Glomerular visceral epithelial cell (primary cell): ENCODE results near the gene ALDOC.

Source experiments
- DNase-seq: peaks from one replicate; pipeline ENCODE4 v3.0.0-alpha.2; 2016; ENCODE audit errors: extremely low spot score

Gene ALDOC

DNA sequence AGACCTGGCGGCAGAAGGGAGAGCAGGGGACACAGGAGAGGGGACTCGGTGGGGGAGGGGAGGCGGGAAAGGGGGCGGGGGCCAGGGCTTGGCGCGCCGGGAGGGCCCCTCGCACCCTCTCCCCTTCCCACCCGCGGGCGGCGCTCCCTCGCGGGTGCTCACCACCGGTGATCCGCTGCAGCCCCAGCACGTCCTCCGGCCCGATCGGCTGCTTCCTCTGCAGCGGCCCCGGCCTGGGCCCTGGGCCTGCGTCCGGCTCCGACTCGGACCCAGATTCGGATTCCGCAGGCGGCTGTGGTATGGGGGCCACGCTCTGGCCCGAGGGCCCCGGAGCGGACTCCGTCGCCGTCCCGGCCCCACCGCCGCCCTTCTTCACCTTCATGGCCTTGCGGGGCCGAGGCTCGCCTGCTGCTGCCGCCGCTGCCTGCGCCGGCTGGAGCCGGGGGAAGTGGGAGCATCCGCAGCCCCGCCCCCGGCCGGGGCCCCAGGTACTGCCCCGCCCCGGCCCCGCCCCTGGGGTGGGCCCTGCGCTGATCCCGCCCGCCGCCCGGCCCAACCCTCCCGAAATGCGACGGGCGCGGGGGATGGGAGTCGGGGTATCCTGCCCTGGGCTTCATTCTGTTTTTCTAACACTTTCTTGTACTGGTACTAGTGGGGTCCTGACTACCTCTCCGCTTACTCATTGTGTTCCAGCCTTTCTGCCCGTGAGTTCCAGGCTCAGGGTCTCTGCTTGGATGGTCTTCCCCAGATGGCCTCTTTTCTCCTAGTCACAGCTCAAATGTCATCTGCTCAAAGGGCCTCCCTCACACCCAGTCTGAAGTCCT is 24.3 kb downstream of the ALDOC start, which contains the start of gene UNC119:
TSS of gene UNC119 (minus strand) at position 449 of the 824 bp plus-strand sequence. CDS start at position 382, 67 bp downstream.
- peak; percentile 80 for DNase-seq

DNA sequence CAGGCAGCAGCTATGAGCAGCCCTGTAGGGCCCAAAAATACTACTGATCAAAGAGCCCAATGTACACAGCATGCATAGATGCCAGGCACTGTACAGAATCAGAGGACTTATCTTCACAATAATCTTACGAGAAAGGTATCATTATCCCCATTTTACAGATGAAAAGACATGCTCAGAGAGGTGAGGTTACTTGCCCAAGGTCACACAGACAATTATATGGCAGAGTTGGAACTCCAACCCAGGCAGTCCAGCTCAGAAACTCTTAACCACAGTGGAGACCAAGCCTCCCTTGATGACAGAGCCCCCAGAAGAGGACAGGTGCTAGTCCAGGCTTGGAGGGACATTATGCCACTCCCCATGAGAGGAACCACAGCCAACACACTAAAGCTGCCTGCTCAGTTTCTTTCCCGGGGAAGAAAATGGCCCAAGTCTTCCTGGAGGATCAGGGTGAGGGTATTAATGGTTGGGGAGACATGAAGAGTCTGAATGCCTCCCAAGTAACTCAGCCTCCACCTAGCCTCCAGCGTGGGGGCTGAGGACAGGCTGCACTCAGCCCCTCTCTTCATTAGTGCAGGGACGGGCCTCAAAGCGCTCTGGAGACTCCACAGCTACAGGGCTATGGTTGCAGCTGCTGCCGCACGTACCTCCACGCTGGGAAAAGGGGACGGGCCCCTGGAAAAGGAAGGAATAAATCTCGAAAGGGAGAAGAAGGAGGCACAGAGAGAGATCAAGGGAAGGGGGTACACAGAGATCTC is 25.1 kb downstream of the ALDOC start:
- no peak for DNase-seq

DNA sequence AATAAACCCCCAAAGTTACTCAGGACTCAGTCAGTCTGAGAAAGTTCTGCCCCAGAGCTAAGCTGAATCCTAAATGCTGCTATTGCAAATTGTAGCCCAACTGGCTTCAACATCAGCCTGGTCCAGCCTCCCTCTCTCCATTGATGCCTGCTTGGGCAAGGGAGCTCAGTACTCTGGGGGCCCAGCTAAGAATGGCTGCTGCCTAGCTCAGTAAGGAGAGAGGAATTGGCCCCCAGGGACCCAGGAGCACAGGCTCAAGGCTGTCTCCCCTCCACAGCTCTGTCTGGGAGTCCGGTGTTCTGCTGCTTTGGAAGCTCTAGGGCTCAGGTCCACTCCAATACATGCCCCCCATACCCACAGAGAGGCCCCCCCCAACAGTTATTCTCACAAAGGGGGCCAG is 25.8 kb downstream of the ALDOC start:
- DNase-seq: no peak

DNA sequence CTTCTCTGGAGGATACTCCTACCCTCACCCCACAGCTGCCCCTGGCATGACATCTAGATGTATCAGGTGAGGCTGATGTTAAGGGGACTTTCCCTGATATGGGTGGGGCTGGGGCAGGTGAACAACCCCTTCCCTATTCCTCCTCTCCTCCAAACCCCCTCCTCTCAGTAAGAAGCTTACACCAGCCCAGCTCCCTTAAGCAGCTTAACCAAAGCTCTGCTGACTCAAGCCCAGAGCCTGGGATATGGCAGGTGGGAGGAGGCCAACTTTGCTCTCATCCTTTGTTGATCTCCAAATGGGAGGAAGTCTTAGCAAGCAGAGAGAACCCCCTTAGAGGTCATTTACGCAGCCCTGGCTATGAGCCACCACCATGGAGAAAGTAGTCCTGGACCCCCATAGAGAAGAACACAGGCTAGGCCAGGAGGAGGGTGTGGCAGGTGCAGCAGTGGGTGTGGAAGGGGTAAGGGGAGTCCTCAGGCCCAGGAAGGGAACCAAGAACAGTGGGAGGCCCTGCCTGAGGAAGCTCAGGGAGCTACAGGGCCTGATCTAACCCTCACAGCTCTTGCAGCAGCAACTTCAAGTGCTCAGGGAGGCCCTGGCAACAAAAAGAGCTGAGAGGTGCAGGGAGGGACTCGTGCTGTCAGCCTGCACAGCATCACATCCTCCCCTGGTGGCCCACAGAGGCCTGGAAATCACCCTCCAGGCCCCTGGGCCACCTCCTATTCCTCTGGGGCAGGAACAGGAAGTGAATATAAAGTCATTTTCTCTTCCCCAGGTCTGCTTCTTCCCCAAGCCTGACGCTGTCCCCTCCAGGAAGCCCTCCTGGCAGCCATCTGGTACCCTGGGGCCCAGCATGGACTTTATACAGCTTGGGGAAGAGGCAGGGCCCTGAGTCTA is 27.2 kb downstream of the ALDOC start:
- DNase-seq: no peak

DNA sequence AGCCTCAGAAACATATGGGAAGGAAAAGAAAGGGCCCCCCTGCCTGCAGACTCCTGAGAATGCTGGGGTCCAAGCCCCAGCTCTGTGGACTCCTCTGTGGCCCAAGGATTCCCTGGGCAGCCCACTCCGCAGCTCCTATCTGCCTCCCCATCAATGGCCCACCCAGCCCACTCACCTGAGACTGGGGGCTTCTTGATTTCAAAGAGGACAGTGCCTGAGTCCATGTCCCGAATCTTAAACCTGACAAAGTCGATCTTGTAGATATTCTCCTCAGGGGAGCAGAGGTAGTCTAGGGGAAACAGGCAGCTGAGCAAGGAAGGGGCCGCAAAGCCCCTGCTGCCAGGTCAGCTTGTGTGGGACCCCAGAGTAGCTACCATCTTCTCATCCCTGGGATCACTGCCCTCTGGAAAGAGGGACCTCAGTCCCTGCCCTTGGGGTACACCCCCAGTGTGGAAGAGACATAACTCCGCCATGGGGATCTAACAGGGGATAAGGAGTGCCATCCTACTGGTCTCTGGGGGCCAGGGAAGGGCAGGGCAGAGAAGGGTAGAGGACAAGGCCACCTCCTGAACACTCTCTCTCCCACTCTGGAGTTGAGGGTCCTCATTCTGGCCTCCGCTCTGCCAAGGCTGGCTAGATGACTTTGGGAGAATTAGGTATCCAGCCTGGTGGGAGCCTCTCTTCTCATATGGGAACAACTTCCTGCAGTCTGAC is 28.1 kb downstream of the ALDOC start:
- DNase-seq: no peak

DNA sequence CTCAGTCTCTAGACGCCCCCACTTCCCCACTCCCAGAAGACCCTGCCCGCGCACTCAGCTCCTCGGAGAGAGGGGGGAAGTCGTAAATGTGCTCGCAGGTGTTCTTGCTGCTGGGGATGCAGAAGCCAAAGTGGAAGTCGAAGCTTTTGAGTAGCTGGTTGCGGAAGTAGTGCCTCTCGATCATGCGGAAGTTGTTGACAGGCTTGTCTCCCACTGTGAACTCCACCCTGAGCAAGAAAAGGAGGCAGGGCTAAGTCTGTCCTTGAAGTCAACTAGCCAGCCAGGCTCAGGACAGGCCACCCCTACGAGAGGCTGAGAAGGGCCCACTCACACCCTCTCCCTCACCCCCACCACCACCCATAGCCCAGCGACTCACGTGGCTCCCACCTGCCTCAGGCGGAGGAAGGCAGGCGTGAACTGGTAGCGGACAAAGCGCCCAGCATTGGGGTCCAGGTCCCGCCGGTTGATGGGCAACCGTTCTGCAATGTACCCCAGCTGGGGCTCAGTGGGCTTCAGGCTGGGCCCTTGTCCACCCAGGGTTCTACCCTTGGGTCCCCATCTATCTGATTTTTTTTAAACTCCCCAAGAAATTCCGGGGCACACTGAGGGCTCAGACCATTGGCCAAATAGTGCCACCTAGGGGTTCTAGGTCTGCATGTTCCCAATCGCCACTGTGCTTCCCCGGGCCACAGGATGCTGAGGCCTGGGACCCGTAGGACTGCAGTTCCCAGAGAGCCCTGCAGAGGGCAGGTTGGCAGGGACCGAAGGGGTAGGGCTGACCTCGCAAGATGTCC is 28.9 kb downstream of the ALDOC start:
- DNase-seq: peak; percentile 73

DNA sequence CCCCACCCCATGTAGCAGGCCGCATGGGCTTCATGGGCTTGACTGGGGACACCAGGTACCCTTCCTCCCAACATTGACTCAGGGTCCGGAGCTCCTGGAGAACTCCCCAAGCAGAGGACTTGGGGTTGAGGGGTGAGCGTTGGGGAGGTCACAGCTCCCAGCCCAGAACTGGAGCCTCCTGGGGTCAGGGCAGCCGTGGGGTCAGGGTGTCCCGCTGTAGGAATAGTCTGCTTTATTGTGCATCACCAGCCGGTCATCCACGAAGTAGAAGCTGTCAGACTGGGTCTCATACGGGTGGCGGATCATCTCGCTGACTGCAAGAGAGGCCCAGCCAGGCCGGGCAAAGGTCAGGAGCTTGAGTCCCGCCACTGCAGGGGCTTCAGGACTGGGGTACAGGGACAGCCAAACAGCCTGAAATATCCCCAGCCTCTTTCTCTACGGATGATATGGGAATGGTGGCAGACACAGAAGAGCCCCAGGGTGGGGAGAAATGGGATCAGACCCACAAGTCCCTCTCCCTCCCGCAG is 29.5 kb downstream of the ALDOC start:
- no peak for DNase-seq

DNA sequence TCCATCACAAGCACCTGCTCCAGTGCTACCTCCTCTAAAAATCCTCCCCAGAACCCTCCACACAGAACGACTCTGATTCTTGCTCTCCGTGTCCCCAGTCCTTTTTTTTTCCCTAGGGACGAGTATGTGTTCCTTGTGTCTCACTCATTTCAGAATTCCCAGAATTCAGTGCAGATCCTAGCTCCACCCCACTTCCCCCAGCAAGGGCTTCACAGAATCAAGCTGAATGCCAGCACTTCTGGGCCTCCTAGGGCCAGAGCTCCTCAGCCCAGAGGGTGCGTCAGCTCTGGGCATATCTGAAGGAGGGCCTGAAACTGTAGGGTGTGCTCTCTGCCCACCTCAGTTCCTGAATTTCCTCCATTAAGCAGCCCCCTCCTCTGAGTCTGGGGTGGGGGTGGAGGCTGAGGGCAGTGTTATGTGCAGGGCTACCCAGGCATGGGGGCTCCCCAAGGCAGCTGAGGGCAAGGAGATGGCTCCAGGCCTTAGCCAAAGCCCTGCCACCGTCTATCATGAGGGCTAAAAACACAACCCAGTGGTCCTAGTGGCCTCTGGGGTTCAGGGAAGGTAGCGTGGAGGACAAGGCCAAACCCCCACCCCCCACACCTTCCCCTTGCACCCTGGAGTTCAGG is 30.8 kb downstream of the ALDOC start:
- DNase-seq: no peak

DNA sequence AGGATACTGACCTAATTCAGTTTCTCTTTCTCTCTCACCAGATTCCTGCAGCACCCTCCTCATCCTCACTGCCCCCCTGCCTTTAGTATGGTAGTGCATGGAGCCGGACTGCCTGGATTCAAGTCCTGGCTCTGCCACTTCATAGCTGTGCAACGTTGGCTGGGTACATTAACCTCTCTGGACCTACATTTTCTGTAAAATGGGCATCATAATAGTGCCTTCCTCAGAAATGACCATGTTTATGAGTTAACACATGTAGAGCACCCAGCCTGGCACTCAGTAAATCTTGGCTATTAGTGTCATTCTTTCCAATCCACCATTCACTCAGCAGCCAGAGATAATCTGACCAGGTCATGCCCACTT is 31.6 kb downstream of the ALDOC start:
- DNase-seq: no peak

DNA sequence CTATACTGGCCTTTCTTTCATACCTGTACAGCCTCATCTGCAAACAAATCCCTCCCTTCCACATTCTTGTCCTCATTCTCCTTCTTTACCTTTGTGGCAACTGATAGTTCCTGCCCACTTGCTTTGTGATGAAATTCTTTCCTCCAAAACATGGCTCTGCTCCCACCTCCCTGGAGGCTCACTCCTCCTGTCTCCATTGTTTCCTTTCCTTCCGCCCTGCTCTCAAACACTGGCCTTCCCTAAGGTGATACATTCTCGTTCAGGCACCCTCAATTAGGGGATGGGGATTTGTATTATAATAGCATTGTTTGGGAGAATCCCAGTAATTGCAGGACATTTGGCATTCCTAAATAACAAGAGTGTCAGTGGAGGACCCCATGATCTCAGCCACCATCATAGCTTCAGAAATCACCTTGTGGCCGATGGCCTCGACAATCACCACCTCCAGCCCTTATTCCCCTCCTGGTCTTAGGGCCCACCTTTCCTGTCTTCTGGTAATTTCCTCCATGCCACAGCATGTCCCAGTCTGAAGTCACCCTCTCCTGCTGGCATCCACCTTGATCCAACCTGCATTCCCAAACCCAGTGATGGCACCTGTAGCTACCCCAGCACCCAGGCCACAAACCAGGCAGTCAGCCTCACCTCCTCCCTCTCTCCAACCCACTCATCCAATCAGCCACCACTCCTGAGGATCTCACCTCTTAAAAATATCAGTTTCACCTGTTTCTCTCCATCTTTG is 32.1 kb downstream of the ALDOC start:
- no peak for DNase-seq

DNA sequence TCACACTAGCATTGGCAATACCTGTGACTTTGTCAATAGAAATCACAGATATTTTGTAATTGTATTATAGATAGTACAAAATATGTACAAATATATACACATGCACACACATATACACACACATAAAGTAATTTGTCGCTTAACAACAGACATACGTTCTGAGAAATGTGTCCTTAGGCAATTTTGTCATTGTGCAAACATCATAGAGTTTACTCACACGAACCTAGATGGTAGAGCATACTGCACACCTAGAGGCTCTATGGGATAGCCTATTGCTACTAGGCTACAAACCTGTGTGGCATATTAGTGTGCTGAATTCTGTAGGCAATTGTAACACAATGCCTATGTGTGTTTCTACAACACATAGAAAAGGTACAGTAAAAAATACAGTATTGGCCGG is 35.3 kb downstream of the ALDOC start:
- no peak for DNase-seq

DNA sequence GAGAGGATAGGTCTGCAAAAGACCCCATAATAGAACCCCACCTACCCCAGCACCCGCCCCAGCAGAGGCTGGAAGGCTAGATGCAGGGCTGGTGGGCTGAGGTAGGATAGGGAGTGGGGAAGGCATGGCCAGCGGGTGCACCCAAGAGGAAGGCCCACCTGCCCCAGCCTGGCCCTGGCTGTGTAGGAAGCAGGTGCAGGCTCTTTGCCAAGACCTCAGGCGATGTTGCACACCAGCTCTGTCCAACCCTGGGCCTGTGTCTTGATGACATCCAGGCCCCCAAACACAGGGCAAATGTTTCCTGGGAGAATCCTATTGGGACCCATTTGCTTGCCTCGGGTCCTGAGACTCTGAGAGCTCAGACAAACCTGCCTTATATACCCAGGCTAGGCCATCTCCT is 36.5 kb downstream of the ALDOC start:
- DNase-seq: no peak

DNA sequence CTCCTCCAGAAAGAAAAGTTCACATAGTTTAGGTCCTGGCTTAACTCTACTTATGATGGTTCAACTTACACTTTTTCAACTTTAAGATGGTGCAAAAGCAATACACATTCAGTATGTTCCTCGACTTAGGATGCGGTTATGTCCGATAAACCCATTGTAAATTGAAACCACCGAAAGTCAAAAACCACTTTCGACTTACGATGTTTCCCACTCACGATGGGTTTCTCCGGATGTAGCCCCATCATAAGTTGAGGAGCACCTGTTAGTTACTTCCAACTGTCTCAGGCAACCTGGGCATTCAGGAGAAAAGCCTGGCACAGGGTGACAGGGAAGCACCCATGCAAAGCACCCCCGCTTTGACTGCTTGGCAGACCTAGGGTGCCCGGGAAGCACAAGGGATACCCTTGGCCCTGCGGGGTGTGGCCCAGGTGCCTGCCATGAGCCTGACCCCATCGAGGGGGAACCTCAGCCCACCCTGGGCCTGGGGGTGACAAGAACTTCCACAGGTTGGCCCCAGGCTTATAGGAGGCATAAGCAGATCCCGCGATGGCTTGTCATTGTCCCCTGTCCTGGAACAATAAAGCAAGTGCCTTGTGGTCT is 38.3 kb downstream of the ALDOC start:
- no peak for DNase-seq

DNA sequence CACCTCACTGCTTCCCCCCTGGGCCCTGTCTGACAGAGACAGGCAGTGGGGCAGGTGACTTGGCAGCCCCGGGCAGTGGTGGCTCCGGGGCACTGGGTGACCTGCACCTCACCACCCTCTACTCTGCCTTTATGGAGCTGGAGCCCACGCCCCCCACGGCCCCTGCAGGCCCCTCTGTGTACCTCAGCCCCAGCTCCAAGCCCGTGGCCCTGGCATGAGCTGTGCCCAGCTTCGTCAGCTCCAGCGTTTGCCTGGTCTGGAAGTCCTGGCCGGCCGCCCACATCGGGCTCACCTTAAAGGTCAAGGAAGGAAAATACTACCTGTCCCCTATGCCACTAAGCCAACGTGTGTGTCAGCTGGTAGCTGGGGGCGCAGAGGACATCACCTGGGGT is 39.5 kb downstream of the ALDOC start:
- no peak for DNase-seq

DNA sequence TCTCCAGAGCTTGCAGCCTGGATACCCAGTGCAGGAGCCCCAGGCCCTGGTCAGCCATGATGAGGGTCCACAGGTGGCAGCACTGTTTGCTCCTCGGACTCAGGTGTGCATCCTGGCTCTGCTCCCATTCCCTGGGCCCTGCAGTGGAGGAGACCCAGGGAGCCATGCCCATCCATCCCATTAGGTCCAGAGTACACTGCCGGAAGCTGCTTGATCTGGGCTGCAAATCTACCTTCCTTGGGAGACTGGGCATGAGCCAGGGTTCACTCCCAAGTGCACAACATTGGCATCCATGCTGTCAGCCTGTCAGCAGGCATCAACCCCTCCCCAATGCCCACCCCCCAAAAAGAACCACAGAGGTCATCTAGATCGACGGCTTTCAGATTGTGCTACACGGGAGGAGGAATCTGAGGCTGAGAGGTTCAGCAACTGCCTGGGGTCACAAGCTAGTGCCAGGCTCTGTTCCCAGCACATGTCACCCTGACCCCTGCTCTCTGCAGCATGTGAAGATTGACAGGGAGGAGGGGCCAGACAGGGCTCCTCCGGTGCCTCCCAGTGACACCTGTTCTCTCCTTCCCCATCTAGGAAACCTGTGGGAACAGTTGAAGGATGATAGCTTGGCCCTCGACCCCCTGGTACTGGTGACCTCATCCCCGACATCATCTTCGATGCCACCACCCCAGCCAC is 40.0 kb downstream of the ALDOC start:
- DNase-seq: no peak

DNA sequence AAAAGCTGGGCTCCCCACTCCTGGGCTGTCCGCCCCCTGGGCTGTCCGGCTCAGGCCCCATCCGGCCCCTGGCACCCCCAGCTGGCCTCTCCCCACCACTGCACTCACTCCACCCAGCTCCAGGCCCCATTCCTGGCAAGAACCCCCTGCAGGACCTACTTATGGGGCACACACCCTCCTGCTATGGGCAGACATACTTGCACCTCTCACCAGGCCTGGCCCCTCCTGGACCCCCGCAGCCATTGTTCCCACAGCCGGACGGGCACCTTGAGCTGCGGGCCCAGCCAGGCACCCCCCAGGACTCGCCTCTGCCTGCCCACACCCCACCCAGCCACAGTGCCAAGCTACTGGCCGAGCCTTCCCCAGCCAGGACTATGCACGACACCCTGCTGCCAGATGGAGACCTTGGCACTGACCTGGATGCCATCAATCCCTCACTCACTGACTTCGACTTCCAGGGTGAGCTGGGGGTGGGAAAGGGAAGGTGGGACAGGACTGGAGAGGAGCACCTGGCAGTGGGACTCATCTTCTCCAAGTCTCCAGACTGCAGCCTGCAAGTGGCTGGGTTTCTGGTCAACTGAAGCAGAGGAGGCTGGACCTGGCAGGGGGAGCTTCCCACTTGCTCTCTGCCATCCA is 41.8 kb downstream of the ALDOC start:
- no peak for DNase-seq

DNA sequence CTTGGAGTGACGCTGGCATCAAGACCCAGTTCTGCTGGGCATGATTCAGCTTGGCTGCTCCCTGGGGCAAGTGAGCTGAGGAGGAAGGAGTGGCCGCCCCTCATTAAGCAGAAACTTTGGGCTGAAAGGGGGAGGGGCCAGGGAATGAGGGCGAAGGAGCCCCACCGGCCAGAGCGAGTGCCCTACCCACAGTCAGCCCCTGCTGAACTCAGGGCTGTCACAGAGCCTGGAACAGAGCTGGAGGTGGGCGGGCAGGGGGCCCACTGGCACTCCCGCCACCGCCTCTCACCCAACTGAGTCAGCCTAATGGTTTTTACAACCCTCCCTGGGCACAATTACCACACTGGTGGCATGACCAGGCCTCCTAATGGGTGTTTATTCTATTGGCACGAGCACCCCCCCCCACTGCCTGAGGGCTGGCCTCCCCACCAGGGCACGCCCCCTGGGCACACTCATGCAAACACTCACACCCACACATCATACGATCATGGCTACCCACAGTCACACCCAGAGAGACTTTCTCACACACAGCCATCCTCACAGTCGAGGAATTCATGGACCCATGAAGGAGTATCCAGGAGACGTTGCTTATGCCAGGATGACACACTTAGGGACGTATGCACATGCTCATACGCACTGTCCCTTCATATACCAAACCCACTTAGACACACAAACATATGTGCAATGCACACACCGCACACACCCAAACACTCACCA is 43.4 kb downstream of the ALDOC start:
- no peak for DNase-seq
